ENCODE measurements around the gene MALL.
"Not testable (repeated sequence)": the region's sequence is repeated elsewhere in the genome, so short reads cannot be mapped to it uniquely, and the experiment has no call there.

The MALL gene

GRCh38 chr2:110049769-110050168, 65.9 kb downstream of the MALL start:
- not testable (repeated sequence) for DNase-seq

GRCh38 chr2:110048255-110049197, 67.1 kb downstream of the MALL start:
- DNase-seq: not testable (repeated sequence)

- not testable (repeated sequence) for DNase-seq
Observed at GRCh38 chr2:110047225-110047624, 68.4 kb downstream of the MALL start.

- DNase-seq: not testable (repeated sequence)
Observed at GRCh38 chr2:110041941-110042660, 73.5 kb downstream of the MALL start.

DNA sequence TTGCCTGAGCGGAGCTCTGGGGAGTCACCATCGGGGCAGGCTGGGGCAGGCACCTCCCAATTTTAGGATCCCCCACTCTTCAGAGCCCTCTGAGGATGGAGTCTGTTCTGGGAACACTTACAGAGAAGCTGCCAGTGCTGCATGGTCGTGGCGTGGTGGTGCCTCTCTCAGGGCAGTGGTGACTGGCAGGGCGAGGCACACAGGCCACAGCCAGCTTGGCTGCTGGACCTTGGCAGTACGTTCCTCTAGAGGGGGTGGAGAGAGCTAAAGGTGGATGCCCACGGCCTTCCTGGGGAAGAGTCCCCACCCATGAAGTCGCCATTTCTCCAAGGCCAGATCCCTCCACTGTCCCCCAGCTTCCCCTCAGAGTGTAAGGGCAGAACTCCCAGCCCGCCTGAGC, 78.3 kb downstream of the MALL start:
- not testable (repeated sequence) for DNase-seq

- not testable (repeated sequence) for DNase-seq
Observed at GRCh38 chr2:110035384-110035783, 80.2 kb downstream of the MALL start.

DNA sequence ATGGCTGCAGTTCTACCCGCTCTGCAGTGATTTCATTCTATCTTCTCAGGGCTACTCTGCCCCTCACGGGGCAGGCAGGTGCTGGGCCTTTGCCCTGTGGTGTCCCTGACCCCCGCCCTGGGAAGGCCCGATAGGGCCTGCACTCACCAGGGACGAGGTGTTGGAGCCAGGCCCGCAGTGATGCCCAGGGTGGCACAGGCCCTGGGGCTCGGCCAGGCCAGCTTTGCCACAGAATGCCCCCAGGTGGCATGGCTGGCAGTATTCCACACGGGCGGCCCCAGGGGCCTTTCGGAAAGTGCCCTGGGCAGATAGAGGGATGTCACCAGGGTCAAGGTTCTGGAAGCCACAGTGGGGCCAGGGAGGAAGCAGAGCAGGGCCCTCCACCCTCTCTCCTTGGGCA, 80.7 kb downstream of the MALL start:
- not testable (repeated sequence) for DNase-seq

Data from midbrain (tissue), 1 donor.